NCI-H1105 (cell line): ENCODE measurements around the gene RPL23.

Source experiments
- DNase-seq: peaks from one replicate; lab custom pipeline; 2025; lab: John Stamatoyannopoulos, UW

Gene RPL23

GRCh38 chr17:38853292-38854219 is at the start of gene RPL23:
TSS of gene RPL23 (minus strand) at chr17:38853721. CDS start at chr17:38853710, 11 bp downstream.
- DNase-seq = peak; percentile 95

GRCh38 chr17:38900978-38901656 is 47.6 kb upstream of the RPL23 start:
- DNase-seq = peak; percentile 7

GRCh38 chr17:38899421-38899820 is 45.9 kb upstream of the RPL23 start:
- DNase-seq = no peak

GRCh38 chr17:38898812-38899348 is 45.4 kb upstream of the RPL23 start:
- DNase-seq = no peak

GRCh38 chr17:38898291-38898679 is 44.8 kb upstream of the RPL23 start:
- no peak for DNase-seq

- DNase-seq = no peak
Measured at GRCh38 chr17:38897671-38898290, 44.3 kb upstream of the RPL23 start.

- DNase-seq = no peak
Measured at GRCh38 chr17:38897176-38897575, 43.7 kb upstream of the RPL23 start.

- DNase-seq = no peak
Measured at GRCh38 chr17:38896346-38896954, 42.9 kb upstream of the RPL23 start.

- no peak for DNase-seq
Measured at GRCh38 chr17:38894276-38894675, 40.8 kb upstream of the RPL23 start.

- DNase-seq = no peak
Measured at GRCh38 chr17:38893607-38894006, 40.1 kb upstream of the RPL23 start.

GRCh38 chr17:38893113-38893512 is 39.6 kb upstream of the RPL23 start:
- DNase-seq = no peak

GRCh38 chr17:38892620-38893019 is 39.1 kb upstream of the RPL23 start:
- DNase-seq = no peak

- no peak for DNase-seq
Measured at GRCh38 chr17:38892083-38892482, 38.6 kb upstream of the RPL23 start.

GRCh38 chr17:38891441-38891840 is 37.9 kb upstream of the RPL23 start:
- no peak for DNase-seq

GRCh38 chr17:38890410-38890746 is 36.9 kb upstream of the RPL23 start:
- no peak for DNase-seq

GRCh38 chr17:38889745-38890409 is 36.4 kb upstream of the RPL23 start:
- DNase-seq = no peak

- no peak for DNase-seq
Measured at GRCh38 chr17:38888842-38889241, 35.3 kb upstream of the RPL23 start.

GRCh38 chr17:38886643-38887010 is 33.1 kb upstream of the RPL23 start:
- DNase-seq = no peak

GRCh38 chr17:38885728-38886642 is 32.5 kb upstream of the RPL23 start:
- DNase-seq = no peak

GRCh38 chr17:38885044-38885727 is 31.7 kb upstream of the RPL23 start:
- DNase-seq = no peak
